Measurements from ENCODE around the gene TMEM9. TPM values are rescaled to one million over a fixed set of nuclear protein-coding genes. Genes with fewer than 3 reads are reported as not detected.

TMEM9 gene
- polyA plus RNA-seq, 1 donor: 49.8 TPM

DNA sequence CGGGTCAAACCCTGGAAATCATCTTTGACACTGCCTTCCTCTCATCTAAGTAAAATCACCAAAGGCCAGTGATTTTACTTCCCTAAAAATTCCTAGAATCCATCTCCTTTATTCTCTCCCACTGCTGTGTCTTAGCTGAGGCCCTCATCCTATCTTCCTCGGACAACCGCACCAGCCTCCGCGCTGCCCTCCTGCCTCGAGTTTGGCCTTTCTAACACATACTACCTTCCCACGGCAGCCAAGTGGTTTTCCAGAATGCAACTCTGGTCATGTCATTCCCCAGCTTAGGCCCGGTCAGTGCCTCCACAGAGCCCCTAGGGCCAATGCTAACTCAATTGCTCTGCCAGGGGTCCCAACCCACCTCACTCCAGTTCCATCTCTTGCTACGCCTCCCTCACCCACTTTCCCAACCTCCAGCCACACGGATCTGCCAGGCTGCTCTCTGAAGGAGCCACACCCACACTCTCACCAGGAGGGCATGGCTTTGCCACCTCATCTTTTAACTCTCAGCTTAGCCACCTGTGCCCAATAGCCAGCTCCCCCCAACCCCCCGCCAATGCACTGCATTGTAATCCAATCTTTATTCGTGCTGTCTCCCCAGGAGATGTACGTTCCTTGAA is 6.8 kb downstream of the TMEM9 start:
- H3K36me3 ChIP-seq (ENCODE audit: control insufficient read depth, insufficient read depth, low read length): peaks cover 75% of the 10 kb centered on the region
- H3K27ac ChIP-seq (ENCODE audit: low read length): no peak overlapping the region
- no peaks in the 10 kb centered on the region for H3K9me3 ChIP-seq (ENCODE audit: control insufficient read depth, low read depth, low read length)
- no peak for DNase-seq
- no peak overlapping the region for H3K4me3 ChIP-seq (ENCODE audit: low read length)
- H3K27me3 ChIP-seq (ENCODE audit: control insufficient read depth, insufficient read depth, low read length): no peaks in the 10 kb centered on the region
- 93% methylated on average over 3 of the region's 13 CpGs for WGBS (ENCODE audit: insufficient coverage, low lambda C conversion rate)
- no peaks in the 10 kb centered on the region for H3K4me1 ChIP-seq (ENCODE audit: control insufficient read depth, insufficient read depth, low read length)

DNA sequence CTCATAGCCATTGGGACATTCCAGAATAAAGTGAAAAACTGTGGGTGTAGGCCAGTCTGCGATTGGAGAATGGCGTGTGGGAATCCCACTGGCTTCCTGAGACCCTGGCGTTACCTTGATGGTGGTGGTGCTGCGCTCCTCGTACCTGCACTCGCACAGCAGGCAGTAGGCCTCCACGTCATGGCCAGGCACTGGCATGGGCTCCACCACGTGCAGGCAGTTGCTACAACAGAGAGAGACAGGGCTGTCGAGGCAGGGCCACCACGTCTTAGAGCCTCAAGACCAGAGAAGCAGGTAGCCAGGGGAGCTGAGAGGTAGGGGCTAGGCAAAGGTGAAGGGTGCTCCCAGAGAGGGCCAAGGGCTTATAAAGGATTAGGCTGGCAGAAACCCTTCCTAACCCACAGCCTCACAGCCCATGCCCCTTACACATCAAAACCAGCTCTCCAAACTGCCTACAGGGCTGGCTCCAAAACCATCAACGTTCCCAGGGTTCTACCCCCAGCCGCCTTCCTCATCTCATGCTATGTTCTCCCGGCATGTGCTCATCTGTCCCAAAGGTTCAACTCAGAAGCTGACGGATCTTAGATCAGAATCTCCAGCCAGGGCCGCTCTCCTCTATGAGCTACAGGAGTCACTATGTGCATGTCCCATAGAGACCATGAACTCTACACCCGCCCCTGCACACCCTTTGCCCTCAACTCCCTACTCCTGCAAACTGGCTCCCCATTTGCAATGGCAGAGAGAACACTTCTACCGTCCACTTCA is 7.5 kb downstream of the TMEM9 start:
- H3K4me3 ChIP-seq (ENCODE audit: low read length): no peak overlapping the region
- H3K27me3 ChIP-seq (ENCODE audit: control insufficient read depth, insufficient read depth, low read length): no peaks in the 10 kb centered on the region
- peaks cover 79% of the 10 kb centered on the region for H3K36me3 ChIP-seq (ENCODE audit: control insufficient read depth, insufficient read depth, low read length)
- DNase-seq: no peak
- WGBS (ENCODE audit: insufficient coverage, low lambda C conversion rate): no CpG with 5 or more reads among the region's 17 CpGs
- H3K27ac ChIP-seq (ENCODE audit: low read length): no peak overlapping the region
- no peaks in the 10 kb centered on the region for H3K9me3 ChIP-seq (ENCODE audit: control insufficient read depth, low read depth, low read length)
- no peaks in the 10 kb centered on the region for H3K4me1 ChIP-seq (ENCODE audit: control insufficient read depth, insufficient read depth, low read length)

DNA sequence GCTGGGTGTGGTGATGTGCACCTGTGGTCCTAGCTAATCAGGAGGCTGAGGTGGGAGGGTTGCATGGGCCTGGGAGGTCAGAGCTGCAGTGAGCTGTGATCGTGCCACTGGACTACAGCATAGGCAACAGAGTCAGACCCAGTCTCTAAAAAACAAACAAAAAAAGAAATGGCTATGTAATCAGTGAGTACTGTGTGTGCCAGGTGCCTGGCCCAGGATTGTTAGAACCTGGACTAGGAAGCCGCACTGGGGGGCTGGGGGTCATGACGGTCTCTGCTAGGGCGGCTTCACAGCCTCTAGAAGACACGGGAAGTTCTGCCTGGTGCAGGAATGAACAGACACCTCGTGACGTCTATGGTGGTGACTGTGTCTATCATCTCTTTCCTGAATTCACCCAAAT is 8.5 kb downstream of the TMEM9 start:
- DNase-seq: no peak
- peaks cover 81% of the 10 kb centered on the region for H3K36me3 ChIP-seq (ENCODE audit: control insufficient read depth, insufficient read depth, low read length)
- H3K4me3 ChIP-seq (ENCODE audit: low read length): no peak overlapping the region
- no CpG with 5 or more reads among the region's 7 CpGs for WGBS (ENCODE audit: insufficient coverage, low lambda C conversion rate)
- H3K27me3 ChIP-seq (ENCODE audit: control insufficient read depth, insufficient read depth, low read length): no peaks in the 10 kb centered on the region
- no peak overlapping the region for H3K27ac ChIP-seq (ENCODE audit: low read length)
- H3K9me3 ChIP-seq (ENCODE audit: control insufficient read depth, low read depth, low read length): no peaks in the 10 kb centered on the region
- no peaks in the 10 kb centered on the region for H3K4me1 ChIP-seq (ENCODE audit: control insufficient read depth, insufficient read depth, low read length)

DNA sequence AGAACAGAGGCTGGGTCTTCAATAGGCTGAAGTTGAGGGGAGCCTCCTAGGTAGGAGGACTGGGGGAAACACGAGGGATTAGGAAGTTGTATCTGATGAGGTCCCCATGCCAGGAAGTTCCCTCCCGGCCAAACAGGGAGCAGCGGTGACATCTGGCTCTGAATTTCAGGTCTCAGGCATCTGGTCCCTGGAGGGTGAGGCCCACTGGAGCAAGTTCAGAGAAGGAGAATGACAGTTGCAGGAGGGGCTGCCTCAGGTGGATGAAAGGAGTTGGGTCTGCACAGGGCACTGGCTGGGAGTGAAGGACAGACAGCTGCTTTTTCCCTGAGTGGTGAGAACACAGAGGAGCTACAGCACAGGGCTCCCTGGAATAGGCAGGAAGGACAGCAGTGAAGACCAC is 9.1 kb downstream of the TMEM9 start:
- Histone ChIP-seq H3K27ac (ENCODE audit: low read length) (no peak overlapping the region), H3K27me3 (ENCODE audit: control insufficient read depth, insufficient read depth, low read length) (no peaks in the 10 kb centered on the region), H3K9me3 (ENCODE audit: control insufficient read depth, low read depth, low read length) (no peaks in the 10 kb centered on the region), H3K4me1 (ENCODE audit: control insufficient read depth, insufficient read depth, low read length) (no peaks in the 10 kb centered on the region), H3K4me3 (ENCODE audit: low read length) (no peak overlapping the region), H3K36me3 (ENCODE audit: control insufficient read depth, insufficient read depth, low read length) (peaks cover 81% of the 10 kb centered on the region)
- no peak for DNase-seq
- WGBS (ENCODE audit: insufficient coverage, low lambda C conversion rate): no CpG with 5 or more reads among the region's 3 CpGs

DNA sequence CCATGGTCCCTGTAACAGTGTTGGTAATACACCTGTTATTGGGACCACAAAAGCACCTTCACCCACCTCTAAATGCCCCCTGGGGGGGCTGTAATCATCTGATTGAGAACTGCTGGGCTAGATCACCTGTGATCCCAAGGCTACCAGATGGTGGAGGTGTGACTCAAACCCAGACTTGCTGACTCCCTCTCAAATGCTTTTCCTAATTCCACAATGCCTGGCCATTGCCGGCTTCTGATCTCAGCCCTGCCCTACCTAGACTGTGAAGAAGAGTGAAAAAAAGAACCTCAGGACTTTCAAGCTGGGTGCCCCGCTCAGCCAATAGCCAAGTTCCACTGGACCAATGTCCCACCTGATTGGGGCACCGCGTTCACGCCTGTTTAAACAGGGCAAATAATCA is 9.6 kb downstream of the TMEM9 start:
- Histone ChIP-seq H3K4me3 (ENCODE audit: low read length) (no peak overlapping the region), H3K9me3 (ENCODE audit: control insufficient read depth, low read depth, low read length) (no peaks in the 10 kb centered on the region), H3K27me3 (ENCODE audit: control insufficient read depth, insufficient read depth, low read length) (no peaks in the 10 kb centered on the region), H3K27ac (ENCODE audit: low read length) (no peak overlapping the region), H3K36me3 (ENCODE audit: control insufficient read depth, insufficient read depth, low read length) (peaks cover 80% of the 10 kb centered on the region), H3K4me1 (ENCODE audit: control insufficient read depth, insufficient read depth, low read length) (no peaks in the 10 kb centered on the region)
- no CpG with 5 or more reads among the region's 5 CpGs for WGBS (ENCODE audit: insufficient coverage, low lambda C conversion rate)
- DNase-seq: no peak

DNA sequence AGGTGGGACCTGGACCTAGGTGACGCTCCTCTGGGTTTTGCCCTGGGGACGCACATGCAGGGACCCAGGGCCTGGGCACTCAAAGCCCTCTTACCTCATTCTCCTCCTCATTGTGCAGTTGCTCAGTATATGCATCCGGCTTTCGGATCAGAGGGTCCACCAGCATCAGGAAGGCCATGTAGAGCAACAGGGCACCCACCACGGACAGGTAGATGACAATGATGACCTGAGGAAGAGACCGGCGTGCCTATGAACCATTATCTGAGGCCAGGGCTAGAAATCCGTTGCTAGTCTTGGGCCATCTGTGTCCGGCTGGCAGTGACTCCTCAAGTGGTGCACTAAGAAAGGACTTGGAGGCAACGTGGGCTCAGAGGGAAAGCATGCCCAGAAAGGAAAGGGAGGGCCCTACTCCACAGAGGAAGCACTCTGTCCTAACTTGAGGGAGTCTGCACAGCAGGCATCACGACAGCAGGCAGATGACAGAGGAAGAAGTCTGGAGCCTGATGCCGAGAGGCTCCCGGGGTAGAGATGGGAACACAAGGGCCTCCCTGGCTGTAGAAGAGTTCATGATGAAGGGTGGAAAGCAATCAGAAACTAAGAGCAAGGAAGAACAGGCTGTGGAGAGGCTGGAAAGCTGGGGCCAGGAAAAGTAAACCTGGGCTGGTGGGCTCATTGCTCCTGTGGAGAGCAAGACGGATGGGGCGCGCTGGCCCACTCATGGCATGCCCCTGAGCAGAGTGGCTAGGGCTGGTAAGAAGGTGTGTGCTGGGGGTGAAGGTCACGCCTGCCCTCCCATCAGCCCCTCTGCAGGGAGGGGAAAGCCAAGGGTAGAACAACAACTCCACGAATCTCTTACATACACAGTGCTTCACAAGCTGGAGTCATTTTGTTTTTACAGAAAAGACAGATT is 10.3 kb downstream of the TMEM9 start:
- Histone ChIP-seq H3K27me3 (ENCODE audit: control insufficient read depth, insufficient read depth, low read length) (no peaks in the 10 kb centered on the region), H3K4me3 (ENCODE audit: low read length) (no peak overlapping the region), H3K36me3 (ENCODE audit: control insufficient read depth, insufficient read depth, low read length) (peaks cover 83% of the 10 kb centered on the region), H3K4me1 (ENCODE audit: control insufficient read depth, insufficient read depth, low read length) (no peaks in the 10 kb centered on the region), H3K27ac (ENCODE audit: low read length) (no peak overlapping the region), H3K9me3 (ENCODE audit: control insufficient read depth, low read depth, low read length) (no peaks in the 10 kb centered on the region)
- no CpG with 5 or more reads among the region's 18 CpGs for WGBS (ENCODE audit: insufficient coverage, low lambda C conversion rate)
- no peak for DNase-seq

DNA sequence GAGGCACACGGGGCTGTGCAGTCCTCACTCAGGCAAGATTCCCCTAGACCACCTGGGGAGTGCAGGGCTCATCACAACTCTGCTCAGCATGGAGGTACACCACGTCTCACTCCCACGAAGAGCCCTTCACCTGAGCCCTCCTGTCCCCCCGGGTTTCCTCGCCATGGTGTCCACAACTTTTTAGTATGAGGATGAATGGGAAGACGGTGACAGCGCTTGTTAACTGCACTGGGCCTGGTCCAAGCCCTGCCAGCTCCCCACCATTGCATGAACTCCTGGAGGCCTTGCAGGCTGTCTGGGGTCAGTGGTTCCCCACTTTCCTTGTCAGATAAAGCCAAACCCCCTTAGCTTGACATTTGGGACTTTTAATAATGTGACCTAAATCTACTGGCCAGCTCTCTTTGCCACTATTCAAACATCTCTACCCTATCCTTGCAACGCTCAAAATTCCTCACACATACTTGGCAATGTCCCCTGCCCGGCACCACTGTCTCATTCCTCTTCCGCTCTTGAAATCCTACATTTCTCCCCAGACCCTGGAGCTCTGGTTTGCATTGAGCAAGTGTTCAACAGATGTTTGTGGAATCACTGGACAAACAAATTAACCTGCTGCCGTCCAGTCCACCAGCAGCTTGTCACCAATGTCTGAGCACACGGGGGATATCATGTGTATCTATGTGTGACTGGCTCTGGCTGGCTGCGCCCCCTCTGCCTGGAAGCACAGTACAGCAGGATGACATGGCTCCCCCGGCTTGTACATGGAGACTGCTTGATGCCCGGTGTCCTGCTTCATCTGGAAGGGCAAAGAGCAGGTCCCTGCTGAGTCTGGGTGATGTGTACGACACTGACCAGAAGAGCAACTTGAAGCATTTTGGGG is 11.2 kb downstream of the TMEM9 start:
- Histone ChIP-seq H3K4me1 (ENCODE audit: control insufficient read depth, insufficient read depth, low read length) (no peaks in the 10 kb centered on the region), H3K4me3 (ENCODE audit: low read length) (no peak overlapping the region), H3K27ac (ENCODE audit: low read length) (no peak overlapping the region), H3K27me3 (ENCODE audit: control insufficient read depth, insufficient read depth, low read length) (no peaks in the 10 kb centered on the region), H3K9me3 (ENCODE audit: control insufficient read depth, low read depth, low read length) (no peaks in the 10 kb centered on the region), H3K36me3 (ENCODE audit: control insufficient read depth, insufficient read depth, low read length) (peaks cover 79% of the 10 kb centered on the region)
- no peak for DNase-seq
- WGBS (ENCODE audit: insufficient coverage, low lambda C conversion rate): no CpG with 5 or more reads among the region's 16 CpGs

DNA sequence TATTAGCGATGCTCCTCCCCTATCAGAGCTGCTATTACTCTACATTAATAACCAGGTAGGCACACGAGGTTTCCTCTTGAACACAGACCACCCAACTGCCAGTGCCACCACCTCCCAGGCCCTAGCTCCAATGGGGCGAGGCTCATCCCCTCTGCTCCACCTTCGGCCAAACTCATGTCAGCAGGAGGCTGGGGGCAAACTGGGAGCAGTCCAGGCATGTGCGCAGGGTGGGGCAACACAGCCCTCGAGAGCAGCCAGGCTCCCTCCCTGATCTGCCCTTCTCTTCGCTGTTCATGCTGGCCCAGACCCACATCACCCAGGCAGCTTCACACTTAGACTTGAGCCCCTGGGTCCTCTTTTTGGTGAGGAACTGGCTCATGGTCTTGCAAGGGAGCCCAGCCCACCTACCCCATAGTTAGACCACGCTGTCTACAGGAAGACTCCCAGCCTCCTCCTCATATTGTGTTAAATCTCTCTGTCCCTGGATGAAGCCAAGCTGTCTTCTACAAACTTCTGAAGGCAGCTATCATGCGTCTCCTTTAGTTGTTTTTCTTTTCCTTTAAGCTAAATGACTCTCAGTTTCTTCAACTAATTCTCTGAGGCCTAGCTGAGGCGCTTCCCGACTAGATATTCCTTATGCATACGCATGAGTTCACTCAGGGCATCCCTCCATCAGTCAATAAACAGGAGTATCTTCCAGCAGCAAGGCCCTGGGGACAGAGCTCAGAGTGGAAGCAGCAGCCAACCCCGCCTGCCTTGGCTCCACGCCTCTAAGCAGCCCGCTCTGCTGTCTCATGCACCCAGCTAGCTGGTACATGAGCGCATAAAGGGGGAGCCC is 12.0 kb downstream of the TMEM9 start:
- H3K36me3 ChIP-seq (ENCODE audit: control insufficient read depth, insufficient read depth, low read length): peaks cover 76% of the 10 kb centered on the region
- no peaks in the 10 kb centered on the region for H3K27me3 ChIP-seq (ENCODE audit: control insufficient read depth, insufficient read depth, low read length)
- no peaks in the 10 kb centered on the region for H3K4me1 ChIP-seq (ENCODE audit: control insufficient read depth, insufficient read depth, low read length)
- H3K27ac ChIP-seq (ENCODE audit: low read length): no peak overlapping the region
- DNase-seq: no peak
- no peak overlapping the region for H3K4me3 ChIP-seq (ENCODE audit: low read length)
- no peaks in the 10 kb centered on the region for H3K9me3 ChIP-seq (ENCODE audit: control insufficient read depth, low read depth, low read length)
- WGBS (ENCODE audit: insufficient coverage, low lambda C conversion rate): 80% methylated on average over 1 of the region's 16 CpGs

DNA sequence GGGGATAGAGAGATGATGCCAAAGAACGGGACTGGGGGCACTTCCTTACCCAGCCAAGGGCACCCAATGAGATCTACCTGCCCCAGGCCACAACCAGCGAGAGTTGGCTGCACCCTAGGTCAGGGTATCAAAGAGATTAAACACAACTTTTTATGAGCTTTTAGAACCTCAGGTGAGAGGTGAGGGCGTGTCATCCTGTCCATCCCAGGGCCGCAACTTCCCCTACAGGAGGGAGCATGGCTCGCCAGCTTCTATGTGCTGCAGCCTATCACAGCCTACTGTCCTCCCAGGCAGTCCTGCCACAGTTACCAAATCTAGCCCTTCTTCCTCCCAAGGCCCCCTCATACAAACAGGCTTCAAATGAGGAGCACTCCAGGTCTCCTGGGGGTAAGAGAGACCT is 12.9 kb downstream of the TMEM9 start:
- peaks cover 75% of the 10 kb centered on the region for H3K36me3 ChIP-seq (ENCODE audit: control insufficient read depth, insufficient read depth, low read length)

More for the DNA sequence above, 12.9 kb downstream of the TMEM9 start:
- Histone ChIP-seq H3K9me3 (ENCODE audit: control insufficient read depth, low read depth, low read length) (no peaks in the 10 kb centered on the region), H3K27me3 (ENCODE audit: control insufficient read depth, insufficient read depth, low read length) (no peaks in the 10 kb centered on the region), H3K4me1 (ENCODE audit: control insufficient read depth, insufficient read depth, low read length) (no peaks in the 10 kb centered on the region), H3K4me3 (ENCODE audit: low read length) (no peak overlapping the region), H3K27ac (ENCODE audit: low read length) (no peak overlapping the region)
- DNase-seq: no peak
- no CpG with 5 or more reads among the region's 5 CpGs for WGBS (ENCODE audit: insufficient coverage, low lambda C conversion rate)
